PC-9 (cell line): ENCODE measurements around the gene PNPLA3. TPM values are rescaled to one million over a fixed set of nuclear protein-coding genes. Genes with fewer than 3 reads are reported as not detected.

Experiments
- Bru-seq: library from RNA; stranded (reverse); fragments of 400-500 nt; gene quantifications from one replicate; lab custom pipeline; 2021; lab: Mats Ljungman, UMichigan
- BruChase-seq, 2 experiments: library from RNA; stranded (reverse); fragments of 400-500 nt; gene quantifications; one replicate each; lab custom pipeline; 2021; lab: Mats Ljungman, UMichigan
- BruUV-seq: library from RNA; stranded (reverse); fragments of 400-500 nt; replicated peaks from 2 replicates; lab custom pipeline; 2021; lab: Mats Ljungman, UMichigan
- CTCF ChIA-PET: fragments of 300-600 bp; sonication (Branson Sonifier 250); formaldehyde crosslinking; loops from one replicate; lab custom pipeline; 2022; ENCODE audit warnings: antibody characterized with exemption; lab: Charles Lee
- POLR2A ChIA-PET: fragments of 300-600 bp; sonication (Branson Sonifier 250); formaldehyde crosslinking; loops from one replicate; lab custom pipeline; 2022; ENCODE audit warnings: antibody characterized with exemption; ENCODE audit not compliant: unreplicated experiment; lab: Charles Lee
- DNase-seq, 2 experiments: peaks; one replicate each; pipeline versions ENCODE4 v3.0.0 to v3.0.0-alpha.2; 2015 to 2022; ENCODE audit warnings: mixed read lengths in 1 of 2
- H2AFZ ChIP-seq: fragments of 200-600 bp; sonication (generic); 2 replicates; pipeline ENCODE4 v1.8.1; 2017; ENCODE audit warnings: antibody characterized with exemption
- H3F3A ChIP-seq: fragments of 200-600 bp; sonication (generic); 2 replicates; pipeline ENCODE4 v1.8.1; 2017; ENCODE audit warnings: antibody characterized with exemption, mild to moderate bottlenecking, low read depth; ENCODE audit not compliant: insufficient read depth
- H3K27ac ChIP-seq: fragments of 200-600 bp; sonication (generic); 2 replicates; pipeline ENCODE4 v1.6.1; 2016; ENCODE audit warnings: mixed run types
- H3K27me3 ChIP-seq: fragments of 200-600 bp; sonication (generic); 2 replicates; pipeline ENCODE4 v1.6.1; 2016; ENCODE audit warnings: low read depth, mixed run types; ENCODE audit not compliant: insufficient read depth
- H3K36me3 ChIP-seq: fragments of 200-600 bp; sonication (generic); 2 replicates; pipeline ENCODE4 v1.6.1; 2016; ENCODE audit warnings: low read depth, mixed run types
- H3K4me1 ChIP-seq: fragments of 200-600 bp; sonication (generic); replicated peaks from 2 replicates; pipeline ENCODE4 v1.6.1; 2016; ENCODE audit warnings: mixed run types; ENCODE audit not compliant: insufficient read depth
- H3K4me2 ChIP-seq: fragments of 200-600 bp; sonication (generic); 2 replicates; pipeline ENCODE4 v1.6.1; 2017; ENCODE audit warnings: mixed run types
- H3K4me3 ChIP-seq: fragments of 200-600 bp; sonication (generic); 2 replicates; pipeline ENCODE4 v1.6.1; 2016; ENCODE audit warnings: mixed run types
- H3K79me2 ChIP-seq: fragments of 200-600 bp; sonication (generic); 2 replicates; pipeline ENCODE4 v1.6.1; 2017; ENCODE audit warnings: low read depth, mixed run types
- H3K9me2 ChIP-seq: fragments of 200-600 bp; sonication (generic); 2 replicates; pipeline ENCODE4 v1.8.1; 2017; ENCODE audit warnings: mild to moderate bottlenecking; ENCODE audit not compliant: insufficient read depth
- H3K9me3 ChIP-seq: fragments of 200-600 bp; sonication (generic); 2 replicates; pipeline ENCODE4 v1.8.1; 2016; ENCODE audit warnings: low read depth; ENCODE audit not compliant: insufficient read depth
- H4K20me1 ChIP-seq: fragments of 200-600 bp; sonication (generic); 2 replicates; pipeline ENCODE4 v1.8.1; 2017; ENCODE audit not compliant: insufficient read depth
- EZH2 ChIP-seq: fragments of 200-600 bp; sonication (generic); IDR thresholded peaks from 2 replicates; pipeline ENCODE4 v1.8.0; 2017; ENCODE audit warnings: antibody characterized with exemption, low read depth
- intact Hi-C: fragments of 100-400 bp; cut with micrococcal nuclease; formaldehyde crosslinking; loops from one replicate; pipeline ENCODE4 v1.10.0; 2022; ENCODE audit not compliant: unreplicated experiment
- long read RNA-seq: library from polyadenylated mRNA; stranded (forward); transcript quantifications from one replicate; pipeline ENCODE4 v2.0.0, GENCODE V29; 2022
- total RNA-seq: library from RNA; stranded (reverse); gene quantifications from 2 replicates; pipeline ENCODE4 v1.2.3, GENCODE V29; 2021
- TF ChIP-seq, protein P1 (sequence below): fragments of 200-600 bp; sonication (generic); conservative IDR thresholded peaks from 2 replicates; pipeline ENCODE4 v1.6.1; 2017; ENCODE audit warnings: mixed run types, antibody characterized with exemption, mild to moderate bottlenecking, moderate library complexity

Gene PNPLA3
- total RNA-seq (22.2 and 26.8 TPM in 2 replicates), Bru-seq, nascent RNA (percentile 84 among the genes with signal in this experiment), BruChase-seq, experiment 1, labeled RNA remaining after a 2-hour chase (percentile 87 among the genes with signal in this experiment), BruChase-seq, experiment 2, labeled RNA remaining after a 6-hour chase (percentile 83 among the genes with signal in this experiment)
- long read RNA-seq, partial matches to known transcripts, result 4 of 13 reads
- long read RNA-seq, other reads (novel, unspliced or antisense), result 7 of 13 reads

DNA sequence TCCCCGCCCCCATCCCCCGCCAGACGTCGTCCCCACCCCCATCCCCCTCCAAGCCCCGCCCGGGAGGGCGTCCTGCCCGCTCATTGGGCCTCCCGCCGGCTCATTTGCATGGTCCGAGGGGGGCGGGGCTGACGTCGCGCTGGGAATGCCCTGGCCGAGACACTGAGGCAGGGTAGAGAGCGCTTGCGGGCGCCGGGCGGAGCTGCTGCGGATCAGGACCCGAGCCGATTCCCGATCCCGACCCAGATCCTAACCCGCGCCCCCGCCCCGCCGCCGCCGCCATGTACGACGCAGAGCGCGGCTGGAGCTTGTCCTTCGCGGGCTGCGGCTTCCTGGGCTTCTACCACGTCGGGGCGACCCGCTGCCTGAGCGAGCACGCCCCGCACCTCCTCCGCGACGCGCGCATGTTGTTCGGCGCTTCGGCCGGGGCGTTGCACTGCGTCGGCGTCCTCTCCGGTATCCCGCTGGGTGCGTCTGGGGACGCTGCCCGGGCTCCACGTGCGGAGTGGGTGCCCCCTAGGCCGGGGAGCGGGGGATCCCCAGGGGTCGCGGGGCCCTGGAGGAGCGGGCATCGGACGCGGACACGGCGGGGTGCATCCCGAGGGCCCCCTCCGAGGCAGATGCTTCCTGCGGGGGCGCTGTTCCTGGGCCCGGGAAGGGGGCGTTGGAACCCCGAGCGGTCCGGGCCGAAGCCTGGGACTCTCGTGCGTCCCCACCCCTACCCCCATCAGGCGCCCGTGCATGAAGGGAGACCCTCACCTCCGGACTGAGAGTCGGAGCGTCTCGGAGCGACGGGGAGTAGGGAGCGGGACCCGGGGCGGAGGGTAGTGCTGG lies at the start of gene PNPLA3:
PNPLA3 (plus strand) TSS at position 175 of the 834 bp plus-strand sequence; CDS start at position 282, 107 bp downstream.
- Histone ChIP-seq H3F3A (peaks cover 44% of the 10 kb centered on the region), H4K20me1 (no peaks in the 10 kb centered on the region), H3K79me2 (peaks cover 7% of the 10 kb centered on the region; the same call in 1 of the 2 replicates), H3K27me3 (no peaks in the 10 kb centered on the region), H3K27ac (peak within 1 kb of the TSS; percentile 24), H3K36me3 (no peaks in the 10 kb centered on the region), H3K4me2 (peak within 1 kb of the TSS; percentile 91), H3K4me1 (peaks cover 47% of the 10 kb centered on the region), H3K9me3 (no peaks in the 10 kb centered on the region), H3K4me3 (peak within 1 kb of the TSS; percentile 67), H3K9me2 (no peaks in the 10 kb centered on the region), H2AFZ (peak within 1 kb of the TSS; percentile 93)
- TF ChIP-seq, protein P1, sequence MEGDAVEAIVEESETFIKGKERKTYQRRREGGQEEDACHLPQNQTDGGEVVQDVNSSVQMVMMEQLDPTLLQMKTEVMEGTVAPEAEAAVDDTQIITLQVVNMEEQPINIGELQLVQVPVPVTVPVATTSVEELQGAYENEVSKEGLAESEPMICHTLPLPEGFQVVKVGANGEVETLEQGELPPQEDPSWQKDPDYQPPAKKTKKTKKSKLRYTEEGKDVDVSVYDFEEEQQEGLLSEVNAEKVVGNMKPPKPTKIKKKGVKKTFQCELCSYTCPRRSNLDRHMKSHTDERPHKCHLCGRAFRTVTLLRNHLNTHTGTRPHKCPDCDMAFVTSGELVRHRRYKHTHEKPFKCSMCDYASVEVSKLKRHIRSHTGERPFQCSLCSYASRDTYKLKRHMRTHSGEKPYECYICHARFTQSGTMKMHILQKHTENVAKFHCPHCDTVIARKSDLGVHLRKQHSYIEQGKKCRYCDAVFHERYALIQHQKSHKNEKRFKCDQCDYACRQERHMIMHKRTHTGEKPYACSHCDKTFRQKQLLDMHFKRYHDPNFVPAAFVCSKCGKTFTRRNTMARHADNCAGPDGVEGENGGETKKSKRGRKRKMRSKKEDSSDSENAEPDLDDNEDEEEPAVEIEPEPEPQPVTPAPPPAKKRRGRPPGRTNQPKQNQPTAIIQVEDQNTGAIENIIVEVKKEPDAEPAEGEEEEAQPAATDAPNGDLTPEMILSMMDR, result 0 out of 2 replicates have a peak, but pooled peaks have one; percentile 34
- TF ChIP-seq EZH2, result no peak
- CTCF ChIA-PET, result interaction anchor here (0.5 to 1.0 kb wide), 3 partner anchors 22 to 873 kb away, joined by 3 to 29 read pairs (median 4); no protein-coding TSS in a partner anchor
- TSS peak; percentile 29 for BruUV-seq
- peak; percentile 73 to 92 for DNase-seq
- intact Hi-C loops, result no loop called here
- POLR2A ChIA-PET, result interaction anchor here (0.5 kb wide), 1 partner anchor 8 kb away, joined by 15 read pairs; no protein-coding TSS in a partner anchor

DNA sequence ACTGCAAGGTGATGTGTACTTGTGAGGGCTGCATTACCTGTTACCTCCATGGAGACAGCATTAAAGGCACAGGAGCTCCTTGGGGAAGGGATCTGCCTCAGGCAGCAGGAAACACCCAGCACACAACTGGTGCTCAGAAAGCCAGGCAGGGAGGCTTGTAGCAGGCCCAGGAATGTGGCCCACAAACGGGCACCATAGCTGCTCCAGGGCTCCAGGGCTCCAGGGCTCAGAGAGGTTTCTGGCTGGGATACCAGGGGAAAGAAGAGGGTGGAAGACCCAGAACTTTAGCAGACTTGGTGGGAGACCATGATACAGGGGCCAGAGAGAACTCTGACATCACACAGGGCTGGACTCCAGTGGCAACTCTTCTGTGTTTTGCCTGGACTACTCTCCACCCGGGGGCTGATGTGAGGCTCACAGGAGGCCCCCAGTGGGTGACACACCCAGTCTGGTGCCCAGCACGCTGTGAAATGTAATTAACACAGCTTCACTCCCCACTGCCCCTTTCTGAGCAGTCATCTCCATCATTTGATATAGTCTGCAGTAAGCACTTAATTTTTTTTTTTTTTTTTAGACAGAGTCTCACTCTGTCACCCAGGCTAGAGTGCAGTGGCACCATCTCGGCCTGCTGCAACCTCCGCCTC lies 46.6 kb upstream of the PNPLA3 start:
- TF ChIP-seq, protein P1, result no peak
- TF ChIP-seq EZH2, result no peak
- Histone ChIP-seq H2AFZ (no peak overlapping the region), H3K79me2 (no peaks in the 10 kb centered on the region), H3K9me2 (no peaks in the 10 kb centered on the region), H3K4me2 (no peak overlapping the region), H3K36me3 (no peaks in the 10 kb centered on the region), H3K4me1 (no peaks in the 10 kb centered on the region), H3K9me3 (no peaks in the 10 kb centered on the region), H3K4me3 (no peak overlapping the region), H3K27ac (no peak overlapping the region), H4K20me1 (no peaks in the 10 kb centered on the region), H3F3A (no peaks in the 10 kb centered on the region), H3K27me3 (peaks cover 85% of the 10 kb centered on the region)
- no peak for DNase-seq
- ChIA-PET POLR2A (no interaction called here), CTCF (no interaction called here)
- no TSS peak for BruUV-seq
- intact Hi-C loops, result no loop called here
